GM21723 (cell line): ENCODE data around the gene DRC3.

Source experiments
- ATAC-seq: cut with Tn5 transposase; IDR thresholded peaks from one replicate; pipeline ENCODE4 v1.9.1; 2021; ENCODE audit warnings: mild to moderate bottlenecking, moderate library complexity; ENCODE audit not compliant: unreplicated experiment

DRC3 gene

DNA sequence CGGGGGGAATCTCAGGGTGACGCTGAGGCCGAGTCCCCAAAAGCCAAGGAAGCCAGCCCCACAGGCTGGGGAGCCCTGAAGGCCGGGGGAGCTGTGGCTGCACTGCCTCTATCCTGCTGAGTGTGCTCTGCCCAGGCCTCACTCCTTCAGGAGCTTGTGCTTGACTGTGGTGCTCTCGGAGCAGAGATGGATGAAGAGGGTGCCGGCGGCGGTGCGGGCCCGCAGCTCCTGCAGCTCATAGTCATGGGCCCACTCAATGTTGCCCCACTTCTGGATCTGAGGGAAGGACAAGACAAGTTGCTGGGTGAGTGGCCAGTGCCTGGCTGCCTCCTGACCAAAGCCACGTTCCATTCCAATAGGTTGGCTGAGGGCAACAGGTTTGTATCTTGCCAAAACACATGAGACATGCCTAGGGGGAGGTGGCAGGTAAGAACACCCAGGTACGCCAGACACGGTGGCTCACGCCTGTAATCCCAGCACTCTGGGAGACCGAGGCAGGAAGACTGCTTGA is 45.8 kb downstream of the DRC3 start:
- ATAC-seq: no peak

- no peak for ATAC-seq
Observed at GRCh38 chr17:18019838-18020154, 47.1 kb downstream of the DRC3 start.

GRCh38 chr17:18020971-18021370 is 48.3 kb downstream of the DRC3 start:
- ATAC-seq: no peak

GRCh38 chr17:18021372-18021771 is 48.7 kb downstream of the DRC3 start:
- ATAC-seq: no peak

- no peak for ATAC-seq
Observed at GRCh38 chr17:18025241-18025944, 52.7 kb downstream of the DRC3 start.

- no peak for ATAC-seq
Observed at GRCh38 chr17:18025945-18026776, 53.5 kb downstream of the DRC3 start.

DNA sequence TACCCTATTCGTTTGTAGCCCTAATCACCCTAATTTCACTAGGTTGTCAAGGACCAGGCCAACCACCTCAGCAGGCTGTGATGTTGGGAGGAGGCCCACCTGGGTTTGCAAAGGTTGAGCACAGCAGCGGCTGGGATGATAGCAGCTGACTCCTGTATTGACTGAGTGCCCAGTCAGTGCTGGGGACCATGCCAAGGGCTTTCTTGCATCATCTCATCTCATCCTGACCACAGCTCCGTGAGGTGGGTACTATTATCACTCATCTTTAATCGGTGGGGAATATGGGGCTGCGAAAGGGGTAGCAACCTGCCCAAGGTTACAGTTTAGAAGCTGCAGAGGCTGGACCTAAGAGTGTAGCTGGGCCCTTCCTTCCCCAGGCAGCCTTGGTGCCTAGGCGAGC is 54.6 kb downstream of the DRC3 start:
- ATAC-seq: no peak

GRCh38 chr17:18028114-18028951 is 55.7 kb downstream of the DRC3 start:
- ATAC-seq: no peak

- no peak for ATAC-seq
Observed at GRCh38 chr17:18028952-18029540, 56.4 kb downstream of the DRC3 start.

GRCh38 chr17:18031955-18032354 is 59.3 kb downstream of the DRC3 start:
- no peak for ATAC-seq

DNA sequence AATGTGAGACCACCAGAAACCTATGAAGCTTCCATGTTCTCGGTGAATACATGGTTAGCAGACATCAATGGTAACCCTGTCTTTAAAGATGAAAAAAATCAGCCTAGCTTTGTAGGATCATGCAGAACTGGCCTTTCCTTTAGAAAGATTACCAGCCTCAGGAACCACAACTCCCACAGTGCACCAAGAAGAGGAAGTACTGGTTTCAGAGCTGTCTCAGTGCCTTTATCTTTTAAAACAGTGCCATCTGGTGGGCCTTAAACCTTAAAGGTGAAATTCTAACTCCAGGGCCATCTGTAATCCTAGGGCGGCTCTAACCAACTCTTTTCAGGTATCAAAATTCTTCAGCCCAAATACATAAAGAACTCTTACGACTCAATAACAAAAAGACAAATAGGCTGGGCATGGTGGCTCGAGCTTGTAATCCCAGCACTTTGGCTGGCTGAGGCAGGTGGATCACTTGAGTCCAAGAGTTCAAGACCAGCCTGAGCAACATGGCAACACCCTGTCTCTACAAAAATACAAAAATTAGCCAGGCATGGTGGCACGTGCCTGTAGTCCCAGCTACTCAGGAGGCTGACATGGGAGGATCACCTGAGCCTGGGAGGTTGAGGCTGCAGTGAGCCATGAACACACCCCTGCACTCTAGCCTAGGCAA is 60.9 kb downstream of the DRC3 start:
- peak; percentile 69 for ATAC-seq

DNA sequence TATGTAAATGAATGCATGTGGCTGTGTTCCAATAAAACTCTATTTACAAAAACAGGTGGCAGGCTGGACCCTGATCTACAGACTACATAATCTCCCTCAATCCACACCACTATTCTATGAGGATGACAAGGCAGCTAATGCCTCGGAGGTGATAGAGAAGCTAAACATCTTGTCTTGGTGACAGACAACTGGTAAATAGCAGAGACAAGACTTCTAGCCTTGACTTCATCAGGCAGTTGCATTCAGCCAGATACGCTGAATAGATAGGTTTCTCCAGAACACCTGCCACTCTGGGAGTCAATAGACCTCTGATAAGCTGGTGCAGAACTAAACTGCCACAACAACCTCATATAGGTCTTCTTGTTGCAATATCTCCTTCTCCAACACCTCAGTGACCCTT is 63.0 kb downstream of the DRC3 start:
- no peak for ATAC-seq

DNA sequence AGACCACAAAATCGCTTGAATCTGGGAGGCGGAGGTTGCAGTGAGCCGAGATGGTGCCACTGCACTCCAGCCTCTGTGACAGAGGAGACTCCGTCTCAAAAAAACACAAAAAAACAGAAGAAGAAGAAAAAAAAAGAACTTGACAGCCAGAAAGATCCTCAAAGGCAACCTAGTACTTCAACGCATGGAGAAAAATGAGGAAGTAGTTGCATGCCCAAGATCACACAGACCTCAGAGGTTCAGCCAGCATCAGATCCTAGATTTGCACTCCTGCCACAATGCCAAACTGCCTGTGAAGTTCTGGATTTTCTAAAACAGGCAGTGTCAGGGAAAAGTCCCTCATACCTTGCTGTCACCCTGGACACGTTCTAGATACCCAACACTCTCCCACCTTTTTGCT is 64.8 kb downstream of the DRC3 start:
- no peak for ATAC-seq

DNA sequence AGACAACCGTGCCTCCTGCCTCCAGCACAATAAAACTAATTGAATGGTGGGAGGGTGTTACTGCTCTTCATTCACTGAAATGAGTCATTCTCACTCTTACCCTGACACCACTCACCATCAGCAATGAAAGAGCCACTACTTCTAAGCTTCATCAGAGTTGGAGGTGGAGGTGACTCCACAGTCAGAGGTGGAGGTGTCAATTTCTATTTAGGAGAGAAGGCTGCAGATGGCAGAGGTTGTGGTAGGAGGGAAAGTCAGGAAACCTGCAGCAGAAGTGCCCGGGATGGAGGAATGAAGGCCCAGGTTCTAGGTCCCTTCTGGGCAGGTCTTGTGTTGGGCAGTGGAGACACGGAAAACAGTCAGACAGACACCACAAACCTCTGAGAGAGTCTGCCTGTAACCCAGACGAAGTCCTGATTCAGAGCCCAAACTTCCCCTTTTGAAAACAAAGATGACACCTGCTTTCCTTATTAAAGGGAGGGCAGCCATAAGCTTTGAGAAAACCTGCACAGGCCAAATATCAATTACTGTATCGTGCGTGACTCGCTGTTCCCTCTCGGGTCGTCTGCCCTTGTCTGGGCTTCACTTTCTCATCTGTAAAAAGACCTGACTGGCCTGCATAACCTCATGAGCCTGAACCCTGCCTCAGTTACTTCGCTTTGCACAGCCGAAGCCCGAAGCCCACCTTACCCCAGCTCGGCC is 65.6 kb downstream of the DRC3 start:
- peak; percentile 12 for ATAC-seq

- peak; percentile 82 for ATAC-seq
Observed at GRCh38 chr17:18038861-18039534, 66.3 kb downstream of the DRC3 start, which contains the start of the genes ATPAF2 and GID4. Gene ATPAF2 (minus strand): TSS chr17:18039168. CDS start chr17:18039013, 155 bp downstream. Gene GID4 (plus strand): TSS chr17:18039408. CDS start chr17:18039465, 57 bp downstream.

GRCh38 chr17:18039535-18040260 is 67.0 kb downstream of the DRC3 start:
- ATAC-seq: peak; percentile 10

- no peak for ATAC-seq
Observed at GRCh38 chr17:18040261-18040858, 67.7 kb downstream of the DRC3 start.

DNA sequence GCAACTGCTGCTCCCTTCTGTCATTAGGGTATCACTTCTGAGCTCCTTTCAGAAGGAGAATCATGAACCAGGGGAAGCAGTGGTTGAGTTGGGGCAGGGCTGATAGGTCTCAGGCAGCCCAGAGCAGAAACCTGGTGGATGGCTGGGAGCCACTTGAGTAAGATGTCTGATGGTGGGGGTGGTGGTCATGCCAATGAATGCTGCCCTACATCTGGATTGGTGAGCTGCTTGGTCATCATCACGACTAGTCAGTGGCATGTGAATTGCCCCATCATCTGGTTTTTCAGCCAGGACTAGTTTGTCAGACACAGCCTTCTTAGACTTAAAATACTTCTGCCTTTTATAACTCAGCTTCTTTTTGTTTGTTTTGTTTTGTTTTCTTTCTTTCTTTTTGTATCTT is 69.1 kb downstream of the DRC3 start:
- no peak for ATAC-seq
